Measurements from ENCODE around the gene CASD1. TPM values are rescaled to one million over a fixed set of nuclear protein-coding genes. Genes with fewer than 3 reads are reported as not detected.

Gene CASD1
- total RNA-seq, 1 donor from 2014 or later = 16.0 TPM

- no peak for DNase-seq (ENCODE audit: extremely low read depth, low read depth, low spot score)
These were observed 69.0 kb downstream of the CASD1 start for GRCh38 chr7:94578614-94579013.

GRCh38 chr7:94579470-94579869 is 69.9 kb downstream of the CASD1 start:
- DNase-seq (ENCODE audit: extremely low read depth, low read depth, low spot score) = no peak

- no peak for DNase-seq (ENCODE audit: extremely low read depth, low read depth, low spot score)
These were observed 71.0 kb downstream of the CASD1 start for GRCh38 chr7:94580601-94581000.

GRCh38 chr7:94584113-94584512 is 74.5 kb downstream of the CASD1 start:
- no peak for DNase-seq (ENCODE audit: extremely low read depth, low read depth, low spot score)

DNA sequence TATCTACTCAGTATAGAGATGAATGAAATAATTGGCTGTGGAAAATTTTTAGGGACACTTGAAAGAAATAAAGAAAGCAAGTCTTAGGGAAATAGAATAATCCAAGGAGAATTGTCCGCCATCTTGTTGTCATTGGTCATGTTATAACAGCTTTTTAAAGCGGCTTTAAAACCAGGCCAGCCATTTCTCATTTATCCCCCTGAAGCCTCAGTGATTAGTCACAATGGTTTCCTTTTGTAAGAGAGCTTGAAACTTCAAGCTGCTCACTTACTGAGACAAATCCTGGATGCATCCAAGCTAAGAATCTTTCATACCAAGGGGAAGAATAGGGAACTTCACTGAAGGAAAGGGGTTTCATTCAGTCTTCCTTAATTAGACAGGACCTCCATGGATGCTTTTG is 78.5 kb downstream of the CASD1 start:
- no peak for DNase-seq (ENCODE audit: extremely low read depth, low read depth, low spot score)

- DNase-seq (ENCODE audit: extremely low read depth, low read depth, low spot score) = no peak
These were observed 81.0 kb downstream of the CASD1 start for GRCh38 chr7:94590526-94591162.

DNA sequence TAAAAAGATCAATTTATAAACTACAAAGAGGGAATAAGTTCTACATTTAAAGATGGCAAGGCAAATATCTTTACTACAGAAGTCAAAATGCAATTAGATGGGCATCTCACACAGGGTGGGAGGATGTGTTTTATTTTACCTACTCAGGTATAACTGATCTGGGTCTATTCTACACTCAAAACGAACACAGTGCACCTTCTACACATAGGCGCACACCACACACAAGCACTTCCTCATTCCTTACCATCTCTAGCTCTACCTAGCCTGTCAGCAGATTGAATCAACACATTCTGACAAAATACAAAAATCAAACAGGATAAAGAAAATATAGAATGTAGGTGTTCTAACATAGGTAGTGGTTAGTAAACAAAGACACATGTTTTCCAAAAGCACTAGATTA is 81.6 kb downstream of the CASD1 start:
- no peak for DNase-seq (ENCODE audit: extremely low read depth, low read depth, low spot score)

DNA sequence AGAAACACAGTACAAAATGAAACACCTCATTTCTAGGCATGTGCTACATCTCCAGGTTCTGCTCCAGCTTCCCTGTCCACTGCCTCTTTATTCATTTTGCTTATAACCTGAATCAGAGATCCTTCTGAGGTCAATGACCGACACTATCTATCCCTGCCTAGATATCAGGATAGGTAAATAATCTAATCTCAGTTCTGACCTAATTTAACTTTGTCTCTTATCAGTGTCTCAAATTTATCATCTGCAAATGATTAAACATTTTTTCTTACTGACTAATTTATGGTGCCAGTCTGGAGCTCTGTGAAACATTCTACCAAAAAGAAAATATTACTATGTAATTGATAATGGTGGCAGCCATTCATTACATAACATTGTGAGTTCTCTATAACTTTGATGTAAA is 85.3 kb downstream of the CASD1 start:
- DNase-seq (ENCODE audit: extremely low read depth, low read depth, low spot score) = no peak

GRCh38 chr7:94595717-94596116 is 86.1 kb downstream of the CASD1 start:
- no peak for DNase-seq (ENCODE audit: extremely low read depth, low read depth, low spot score)

DNA sequence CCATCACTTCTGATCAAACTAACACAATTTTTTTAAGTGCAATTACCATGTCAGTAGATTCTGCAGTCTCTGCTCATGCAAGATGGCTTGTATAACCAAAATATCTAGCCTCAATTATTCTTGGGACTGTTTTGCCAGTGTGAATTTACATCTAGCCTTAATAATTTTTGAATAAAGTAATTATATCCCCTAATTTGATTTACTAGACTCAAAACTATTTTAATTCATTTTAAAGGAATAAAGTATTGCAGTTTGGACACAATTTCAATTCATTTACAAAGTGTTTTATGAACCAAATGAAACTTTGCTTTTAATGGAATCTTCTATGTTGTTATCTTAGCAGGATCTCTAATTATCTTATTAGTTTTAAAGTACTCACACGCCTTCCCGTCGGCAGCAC is 90.7 kb downstream of the CASD1 start:
- no peak for DNase-seq (ENCODE audit: extremely low read depth, low read depth, low spot score)

DNA sequence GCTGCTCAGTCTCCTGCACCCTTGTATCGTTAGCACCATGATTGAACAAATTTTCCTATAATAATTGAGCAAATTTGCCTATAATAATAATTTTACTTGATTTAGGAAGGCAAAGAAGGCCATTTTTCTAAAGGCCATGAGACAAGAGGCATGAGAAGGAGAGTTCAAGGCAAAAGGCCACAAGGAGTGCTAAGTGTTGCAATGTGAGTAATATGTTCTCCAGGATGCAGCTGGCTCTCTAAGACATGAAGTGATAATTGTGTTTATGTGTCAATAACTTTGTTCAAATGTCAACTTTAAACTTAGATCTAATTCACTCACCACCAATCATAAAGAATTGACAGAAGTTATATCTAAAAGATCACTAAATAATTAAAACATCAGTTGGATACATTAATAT is 92.6 kb downstream of the CASD1 start:
- DNase-seq (ENCODE audit: extremely low read depth, low read depth, low spot score) = no peak

GRCh38 chr7:94605031-94605430 is 95.4 kb downstream of the CASD1 start:
- no peak for DNase-seq (ENCODE audit: extremely low read depth, low read depth, low spot score)

Other genes starting within 250 kb of the CASD1 start
- gene COL1A2, start 114.9 kb upstream of the CASD1 start, total RNA-seq = 9.0 and 76.0 TPM in 2 replicates
- gene SGCE, start 146.3 kb downstream of the CASD1 start, total RNA-seq = 87.5 and 93.9 TPM in 2 replicates

All from glomerular endothelial cell (primary cell).